GM06990 (cell line): ENCODE measurements around the gene POLR2I.
A peak's percentile ranks its signal among the peaks of the same experiment; 100 is the strongest.

Source experiments
- DNase-seq: peaks from one replicate; pipeline ENCODE4 v3.0.0-alpha.2; 2011; ENCODE audit not compliant: insufficient read length; ENCODE audit errors: extremely low read depth
- H3K27me3 ChIP-seq: replicated peaks from 2 replicates; pipeline ENCODE4 v1.6.0; 2011; ENCODE audit warnings: low read length; ENCODE audit not compliant: control insufficient read depth, insufficient read depth
- H3K36me3 ChIP-seq: 2 replicates; pipeline ENCODE4 v1.5.1; 2011; ENCODE audit warnings: low read length; ENCODE audit not compliant: control insufficient read depth, insufficient read depth
- H3K4me3 ChIP-seq: replicated peaks from 2 replicates; pipeline ENCODE4 v1.5.1; 2011; ENCODE audit warnings: low read depth, mild to moderate bottlenecking, control low read depth, low read length
- CTCF ChIP-seq: IDR thresholded peaks from 2 replicates; pipeline ENCODE4 v1.5.1; 2011; ENCODE audit warnings: low read length, control low read depth, mild to moderate bottlenecking, inconsistent platforms; ENCODE audit not compliant: insufficient read depth, poor library complexity, severe bottlenecking

POLR2I gene

DNA sequence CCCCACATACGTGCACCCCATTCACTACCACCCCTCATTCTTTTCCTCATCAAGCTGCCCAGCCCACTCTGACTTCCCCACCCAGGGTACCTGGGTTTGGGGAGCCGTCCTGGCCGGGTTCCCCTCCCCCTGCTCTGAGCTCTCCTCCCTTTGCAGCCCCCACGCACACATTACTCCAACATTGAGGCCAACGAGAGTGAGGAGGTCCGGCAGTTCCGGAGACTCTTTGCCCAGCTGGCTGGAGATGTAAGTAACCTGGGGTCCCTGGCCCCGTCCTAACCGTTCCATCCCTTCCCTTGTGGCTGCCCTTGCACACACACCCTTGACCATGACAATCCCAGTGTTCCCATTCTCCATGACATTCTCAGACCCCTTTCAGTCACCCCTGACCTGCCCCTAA, 27.8 kb upstream of the POLR2I start:
- peaks cover 30% of the 10 kb centered on the region for H3K36me3 ChIP-seq
- no peak for DNase-seq
- H3K4me3 ChIP-seq = no peak overlapping the region
- no peak for TF ChIP-seq CTCF
- H3K27me3 ChIP-seq = no peaks in the 10 kb centered on the region

DNA sequence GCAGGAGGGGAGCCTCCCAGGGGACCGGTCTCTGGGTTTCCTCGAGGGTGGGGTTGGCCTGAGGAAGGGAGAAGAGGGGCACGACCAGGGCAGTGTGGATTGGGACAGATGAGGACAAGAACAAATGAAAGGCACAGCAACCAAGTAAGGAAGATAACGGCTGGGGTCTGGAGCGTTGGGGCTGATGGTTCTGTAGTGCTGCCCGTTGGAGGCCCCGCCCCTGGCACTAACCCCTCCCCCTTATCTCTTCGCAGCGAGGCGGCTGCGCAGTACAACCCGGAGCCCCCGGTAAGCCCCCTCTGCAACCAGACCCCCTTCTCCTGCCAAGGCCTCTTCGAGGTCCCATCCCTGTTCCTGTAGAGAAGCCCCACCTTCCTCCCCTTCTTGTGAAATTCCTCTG, 27.4 kb upstream of the POLR2I start:
- Histone ChIP-seq H3K4me3 (no peak overlapping the region), H3K27me3 (no peaks in the 10 kb centered on the region), H3K36me3 (peaks cover 27% of the 10 kb centered on the region)
- DNase-seq = no peak
- TF ChIP-seq CTCF = no peak

DNA sequence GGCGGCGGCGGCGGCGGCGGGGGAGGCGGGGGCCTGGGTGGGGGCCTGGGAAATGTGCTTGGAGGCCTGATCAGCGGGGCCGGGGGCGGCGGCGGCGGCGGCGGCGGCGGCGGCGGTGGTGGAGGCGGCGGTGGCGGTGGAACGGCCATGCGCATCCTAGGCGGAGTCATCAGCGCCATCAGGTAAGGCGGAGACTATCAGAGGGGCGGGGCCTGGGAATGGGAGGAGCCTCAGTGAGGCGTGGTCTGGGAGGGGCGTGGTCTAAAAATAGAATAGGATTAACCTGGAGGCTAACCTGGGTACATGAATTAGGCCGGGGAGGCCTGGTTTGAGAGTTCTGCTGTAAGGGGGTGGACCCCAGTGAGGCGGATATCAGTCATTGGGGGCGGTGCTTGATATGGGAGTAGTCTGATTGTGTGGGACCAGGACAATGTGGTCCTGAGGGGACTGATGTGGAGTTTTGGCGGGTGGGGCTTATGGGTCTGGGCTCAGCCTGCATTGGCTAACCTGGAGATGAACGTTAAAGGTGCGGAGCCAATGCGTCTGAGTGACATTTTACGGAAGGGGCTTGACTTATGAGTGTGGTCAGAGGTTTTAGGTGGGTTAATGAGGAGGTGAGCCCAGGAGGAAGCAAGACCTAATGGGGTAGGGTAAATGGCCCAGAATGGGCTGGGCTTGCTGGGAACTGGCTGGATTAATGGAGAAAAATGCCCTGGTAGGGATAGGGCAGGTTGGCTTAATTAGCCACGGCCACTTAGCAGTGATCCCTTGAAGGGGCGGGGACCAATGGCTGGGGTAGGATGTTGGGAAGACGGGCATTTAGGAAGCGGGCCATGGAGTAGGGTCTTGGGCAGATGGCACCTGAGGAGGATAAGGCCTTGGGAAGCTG, 26.6 kb upstream of the POLR2I start:
- no peak for TF ChIP-seq CTCF
- H3K27me3 ChIP-seq = no peaks in the 10 kb centered on the region
- peaks cover 23% of the 10 kb centered on the region for H3K36me3 ChIP-seq
- DNase-seq = peak; percentile 87
- peak overlapping the region; percentile 97 for H3K4me3 ChIP-seq

DNA sequence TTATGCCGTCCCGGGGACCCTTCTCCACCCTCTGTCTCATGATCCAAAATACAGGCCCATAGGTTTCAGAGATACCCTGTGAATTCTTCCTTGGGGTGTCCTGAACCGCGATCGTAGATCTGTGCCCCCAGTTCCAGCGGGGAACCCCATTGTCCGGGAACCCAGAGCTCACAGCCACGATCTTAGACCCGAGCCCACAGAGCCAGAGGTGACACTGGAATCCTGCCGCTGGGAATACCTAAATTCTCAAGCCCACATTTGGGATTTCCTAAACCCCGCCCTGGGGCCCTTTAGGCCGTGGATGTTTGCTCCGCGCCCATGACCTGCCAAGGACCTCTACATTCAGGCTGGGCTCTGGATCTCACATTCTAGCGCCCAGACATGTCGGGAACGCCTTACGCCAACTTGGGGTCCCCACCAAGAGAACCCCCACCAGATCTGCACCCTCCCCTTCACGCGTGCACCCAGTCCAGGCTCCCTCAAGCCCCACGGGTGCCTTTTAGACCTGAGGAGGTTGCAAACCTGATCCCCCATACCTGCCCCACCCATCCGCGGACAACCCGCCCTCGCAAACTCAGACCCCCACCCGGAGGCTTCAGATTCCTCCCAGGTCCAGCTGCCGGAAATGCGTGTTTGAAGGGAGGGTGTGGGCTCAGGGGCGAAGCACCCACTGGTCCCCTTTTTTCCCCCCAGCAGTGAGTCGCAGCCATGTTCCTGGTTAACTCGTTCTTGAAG, 25.8 kb upstream of the POLR2I start:
- Histone ChIP-seq H3K36me3 (peaks cover 15% of the 10 kb centered on the region), H3K4me3 (peak overlapping the region; percentile 97), H3K27me3 (no peaks in the 10 kb centered on the region)
- no peak for TF ChIP-seq CTCF
- peak; percentile 73 for DNase-seq

GRCh38 chr19:36139473-36140303, 25.0 kb upstream of the POLR2I start, which contains the start of gene CAPNS1:
TSS of gene CAPNS1 (plus strand) at chr19:36140066. CDS start at chr19:36141012, 946 bp downstream.
- Histone ChIP-seq H3K4me3 (peak within 1 kb of the TSS; percentile 97), H3K27me3 (no peaks in the 10 kb centered on the region), H3K36me3 (peaks cover 13% of the 10 kb centered on the region)
- TF ChIP-seq CTCF = peak; percentile 33
- peak; percentile 96 for DNase-seq
